PC-9 (cell line): ENCODE measurements around the gene ABHD5. TPM values are rescaled to one million over a fixed set of nuclear protein-coding genes. Genes with fewer than 3 reads are reported as not detected.

Experiments used
- BruUV-seq: library from RNA; stranded (reverse); fragments of 400-500 nt; replicated peaks from 2 replicates; lab custom pipeline; 2021; lab: Mats Ljungman, UMichigan
- CTCF ChIA-PET: fragments of 300-600 bp; sonication (Branson Sonifier 250); formaldehyde crosslinking; loops from one replicate; lab custom pipeline; 2022; ENCODE audit warnings: antibody characterized with exemption; lab: Charles Lee
- POLR2A ChIA-PET: fragments of 300-600 bp; sonication (Branson Sonifier 250); formaldehyde crosslinking; loops from one replicate; lab custom pipeline; 2022; ENCODE audit warnings: antibody characterized with exemption; ENCODE audit not compliant: unreplicated experiment; lab: Charles Lee
- DNase-seq, 2 experiments: peaks; one replicate each; pipeline versions ENCODE4 v3.0.0 to v3.0.0-alpha.2; 2015 to 2022; ENCODE audit warnings: mixed read lengths in 1 of 2
- H2AFZ ChIP-seq: fragments of 200-600 bp; sonication (generic); 2 replicates; pipeline ENCODE4 v1.8.1; 2017; ENCODE audit warnings: antibody characterized with exemption
- H3F3A ChIP-seq: fragments of 200-600 bp; sonication (generic); 2 replicates; pipeline ENCODE4 v1.8.1; 2017; ENCODE audit warnings: antibody characterized with exemption, mild to moderate bottlenecking, low read depth; ENCODE audit not compliant: insufficient read depth
- H3K27ac ChIP-seq: fragments of 200-600 bp; sonication (generic); 2 replicates; pipeline ENCODE4 v1.6.1; 2016; ENCODE audit warnings: mixed run types
- H3K27me3 ChIP-seq: fragments of 200-600 bp; sonication (generic); 2 replicates; pipeline ENCODE4 v1.6.1; 2016; ENCODE audit warnings: low read depth, mixed run types; ENCODE audit not compliant: insufficient read depth
- H3K36me3 ChIP-seq: fragments of 200-600 bp; sonication (generic); 2 replicates; pipeline ENCODE4 v1.6.1; 2016; ENCODE audit warnings: low read depth, mixed run types
- H3K4me1 ChIP-seq: fragments of 200-600 bp; sonication (generic); replicated peaks from 2 replicates; pipeline ENCODE4 v1.6.1; 2016; ENCODE audit warnings: mixed run types; ENCODE audit not compliant: insufficient read depth
- H3K4me2 ChIP-seq: fragments of 200-600 bp; sonication (generic); 2 replicates; pipeline ENCODE4 v1.6.1; 2017; ENCODE audit warnings: mixed run types
- H3K4me3 ChIP-seq: fragments of 200-600 bp; sonication (generic); 2 replicates; pipeline ENCODE4 v1.6.1; 2016; ENCODE audit warnings: mixed run types
- H3K79me2 ChIP-seq: fragments of 200-600 bp; sonication (generic); 2 replicates; pipeline ENCODE4 v1.6.1; 2017; ENCODE audit warnings: low read depth, mixed run types
- H3K9me2 ChIP-seq: fragments of 200-600 bp; sonication (generic); 2 replicates; pipeline ENCODE4 v1.8.1; 2017; ENCODE audit warnings: mild to moderate bottlenecking; ENCODE audit not compliant: insufficient read depth
- H3K9me3 ChIP-seq: fragments of 200-600 bp; sonication (generic); 2 replicates; pipeline ENCODE4 v1.8.1; 2016; ENCODE audit warnings: low read depth; ENCODE audit not compliant: insufficient read depth
- H4K20me1 ChIP-seq: fragments of 200-600 bp; sonication (generic); 2 replicates; pipeline ENCODE4 v1.8.1; 2017; ENCODE audit not compliant: insufficient read depth
- EZH2 ChIP-seq: fragments of 200-600 bp; sonication (generic); IDR thresholded peaks from 2 replicates; pipeline ENCODE4 v1.8.0; 2017; ENCODE audit warnings: antibody characterized with exemption, low read depth
- intact Hi-C: fragments of 100-400 bp; cut with micrococcal nuclease; formaldehyde crosslinking; loops from one replicate; pipeline ENCODE4 v1.10.0; 2022; ENCODE audit not compliant: unreplicated experiment
- total RNA-seq: library from RNA; stranded (reverse); gene quantifications from 2 replicates; pipeline ENCODE4 v1.2.3, GENCODE V29; 2021
- TF ChIP-seq, protein P1 (sequence below): fragments of 200-600 bp; sonication (generic); conservative IDR thresholded peaks from 2 replicates; pipeline ENCODE4 v1.6.1; 2017; ENCODE audit warnings: mixed run types, antibody characterized with exemption, mild to moderate bottlenecking, moderate library complexity

Gene ABHD5
- total RNA-seq, 1 experiment from 2014 or later: 19.9 TPM

DNA sequence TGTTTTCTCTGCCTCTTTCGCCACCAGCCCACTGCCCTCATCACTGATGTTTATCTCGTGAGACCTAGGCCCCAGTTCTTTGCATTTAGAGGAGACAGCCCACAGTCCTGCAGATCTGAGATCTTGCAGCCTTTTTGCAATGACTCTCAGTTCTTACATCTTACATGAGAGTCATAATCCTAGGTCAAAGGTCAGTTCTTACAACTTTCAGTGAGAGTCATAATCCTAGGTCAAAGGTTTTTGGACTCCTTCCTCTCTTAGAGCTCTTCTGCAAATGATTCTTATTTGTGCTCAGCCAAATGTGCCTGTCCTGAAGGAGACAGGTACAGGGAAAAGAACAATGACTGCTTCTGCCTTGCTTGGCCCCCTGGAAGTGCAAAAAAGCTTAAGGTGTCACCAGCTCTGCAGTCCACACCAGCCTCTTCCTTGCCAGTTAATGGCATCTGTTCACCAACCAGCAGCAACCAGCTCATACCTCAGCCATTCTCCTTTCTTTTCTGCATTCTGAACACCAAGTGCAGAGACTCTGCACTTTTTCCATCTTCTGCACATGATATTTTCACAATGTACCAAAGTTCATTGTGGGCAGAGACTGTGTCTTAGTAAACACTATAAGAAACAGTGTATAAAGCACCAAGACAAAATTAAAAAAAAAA is 67.1 kb downstream of the ABHD5 start:
- H4K20me1 ChIP-seq: no peaks in the 10 kb centered on the region
- no peak overlapping the region for H3K27ac ChIP-seq
- no peaks in the 10 kb centered on the region for H3K36me3 ChIP-seq
- no peaks in the 10 kb centered on the region for H3K9me3 ChIP-seq
- CTCF ChIA-PET: interaction anchor here (0.7 kb wide), 1 partner anchor 13 kb away, joined by 3 read pairs; no protein-coding TSS in a partner anchor
- intact Hi-C loops: loop anchor here (2.0 kb wide), 1 partner anchor 67 kb away; the partner anchor contains the start of gene ABHD5
- H3K79me2 ChIP-seq: no peaks in the 10 kb centered on the region
- H3K4me1 ChIP-seq: peaks cover 51% of the 10 kb centered on the region
- DNase-seq: no peak
- no peak overlapping the region for H3K4me3 ChIP-seq
- H3F3A ChIP-seq: peaks cover 29% of the 10 kb centered on the region
- no peaks in the 10 kb centered on the region for H3K27me3 ChIP-seq
- no TSS peak for BruUV-seq
- POLR2A ChIA-PET: no interaction called here
- no peak for TF ChIP-seq EZH2
- TF ChIP-seq, protein P1, sequence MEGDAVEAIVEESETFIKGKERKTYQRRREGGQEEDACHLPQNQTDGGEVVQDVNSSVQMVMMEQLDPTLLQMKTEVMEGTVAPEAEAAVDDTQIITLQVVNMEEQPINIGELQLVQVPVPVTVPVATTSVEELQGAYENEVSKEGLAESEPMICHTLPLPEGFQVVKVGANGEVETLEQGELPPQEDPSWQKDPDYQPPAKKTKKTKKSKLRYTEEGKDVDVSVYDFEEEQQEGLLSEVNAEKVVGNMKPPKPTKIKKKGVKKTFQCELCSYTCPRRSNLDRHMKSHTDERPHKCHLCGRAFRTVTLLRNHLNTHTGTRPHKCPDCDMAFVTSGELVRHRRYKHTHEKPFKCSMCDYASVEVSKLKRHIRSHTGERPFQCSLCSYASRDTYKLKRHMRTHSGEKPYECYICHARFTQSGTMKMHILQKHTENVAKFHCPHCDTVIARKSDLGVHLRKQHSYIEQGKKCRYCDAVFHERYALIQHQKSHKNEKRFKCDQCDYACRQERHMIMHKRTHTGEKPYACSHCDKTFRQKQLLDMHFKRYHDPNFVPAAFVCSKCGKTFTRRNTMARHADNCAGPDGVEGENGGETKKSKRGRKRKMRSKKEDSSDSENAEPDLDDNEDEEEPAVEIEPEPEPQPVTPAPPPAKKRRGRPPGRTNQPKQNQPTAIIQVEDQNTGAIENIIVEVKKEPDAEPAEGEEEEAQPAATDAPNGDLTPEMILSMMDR: no peak
- H3K4me2 ChIP-seq: no peak overlapping the region
- no peaks in the 10 kb centered on the region for H3K9me2 ChIP-seq
- no peak overlapping the region for H2AFZ ChIP-seq

DNA sequence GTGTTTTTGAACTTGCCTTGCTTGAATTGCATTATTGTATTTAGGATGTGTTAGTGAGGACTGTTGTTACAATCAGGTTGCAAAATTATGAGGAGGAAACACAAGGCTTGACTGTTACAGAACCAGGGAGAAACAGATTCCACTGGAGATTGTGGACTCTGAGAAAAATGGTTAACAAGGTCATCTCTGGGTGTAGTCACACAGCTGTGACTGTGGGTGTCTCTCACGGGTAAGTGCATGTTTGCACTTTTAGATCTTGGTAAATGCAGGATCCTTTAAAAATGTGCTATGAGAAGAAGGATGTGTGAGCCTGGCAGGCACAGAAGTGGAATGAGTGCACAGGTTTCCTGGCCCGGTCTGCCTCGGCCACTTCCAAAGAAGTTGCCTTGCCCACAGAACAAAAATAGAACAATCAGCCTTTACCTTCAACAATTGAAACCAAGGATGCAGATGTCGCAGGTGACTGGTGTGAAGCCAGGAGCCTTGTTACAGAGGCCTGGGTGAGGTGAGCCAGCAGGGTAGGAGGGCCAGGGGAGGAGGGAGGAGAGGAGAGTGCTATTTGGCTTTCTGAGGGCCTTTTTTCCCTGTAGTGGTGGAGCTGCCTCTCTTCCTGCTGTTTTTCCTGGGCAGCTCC is 68.0 kb downstream of the ABHD5 start:
- H4K20me1 ChIP-seq: no peaks in the 10 kb centered on the region
- no peaks in the 10 kb centered on the region for H3K9me2 ChIP-seq
- no peaks in the 10 kb centered on the region for H3K9me3 ChIP-seq
- H3K79me2 ChIP-seq: no peaks in the 10 kb centered on the region
- H3F3A ChIP-seq: peaks cover 21% of the 10 kb centered on the region
- no peak overlapping the region for H3K27ac ChIP-seq
- H2AFZ ChIP-seq: no peak overlapping the region
- DNase-seq: no peak
- peaks cover 42% of the 10 kb centered on the region for H3K4me1 ChIP-seq
- BruUV-seq: no TSS peak
- no peaks in the 10 kb centered on the region for H3K27me3 ChIP-seq
- CTCF ChIA-PET: no interaction called here
- no peak overlapping the region for H3K4me3 ChIP-seq
- intact Hi-C loops: loop anchor here (2.0 kb wide), 1 partner anchor 68 kb away; the partner anchor contains the start of gene ABHD5
- POLR2A ChIA-PET: interaction anchor here (0.6 to 0.7 kb wide), 3 partner anchors 14 to 311 kb away, joined by 3 to 14 read pairs (median 4); no protein-coding TSS in a partner anchor
- H3K36me3 ChIP-seq: no peaks in the 10 kb centered on the region
- TF ChIP-seq, protein P1: no peak
- TF ChIP-seq EZH2: no peak
- H3K4me2 ChIP-seq: no peak overlapping the region

DNA sequence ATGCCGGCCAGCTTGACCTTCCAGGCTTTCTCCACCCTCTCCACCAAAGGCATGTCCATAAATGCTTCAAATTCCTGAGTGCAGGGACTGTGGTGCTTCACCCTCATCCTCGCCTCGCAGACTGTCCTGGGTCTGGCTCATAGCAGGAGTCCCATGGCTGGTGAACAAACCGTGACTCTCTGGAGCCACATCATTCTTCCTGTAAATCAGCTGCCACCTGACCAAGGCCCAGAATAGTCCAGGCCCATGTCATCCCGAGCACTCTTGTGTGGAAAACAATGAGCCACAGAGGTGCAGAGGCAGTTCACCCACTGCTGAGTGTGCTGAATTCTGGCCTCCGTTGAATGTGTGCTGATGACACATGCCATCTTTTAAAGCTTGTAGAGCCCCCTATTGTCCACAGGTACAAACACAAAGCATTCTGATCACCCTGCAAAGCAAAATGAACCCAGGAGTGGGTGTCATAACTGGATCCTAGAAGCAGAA is 68.6 kb downstream of the ABHD5 start:
- intact Hi-C loops: loop anchor here (2.0 kb wide), 1 partner anchor 69 kb away; the partner anchor contains the start of gene ABHD5
- Histone ChIP-seq H3K4me3 (no peak overlapping the region), H3K4me1 (peaks cover 36% of the 10 kb centered on the region), H3K9me2 (no peaks in the 10 kb centered on the region), H3K4me2 (no peak overlapping the region), H4K20me1 (no peaks in the 10 kb centered on the region), H2AFZ (no peak overlapping the region), H3K79me2 (no peaks in the 10 kb centered on the region), H3K36me3 (no peaks in the 10 kb centered on the region), H3K9me3 (no peaks in the 10 kb centered on the region), H3F3A (peaks cover 16% of the 10 kb centered on the region), H3K27ac (no peak overlapping the region), H3K27me3 (no peaks in the 10 kb centered on the region)
- no peak for TF ChIP-seq EZH2
- TF ChIP-seq, protein P1: no peak; the same call in 1 of the 2 replicates
- POLR2A ChIA-PET: interaction anchor here (0.6 to 0.7 kb wide), 4 partner anchors 14 to 310 kb away, joined by 3 to 14 read pairs (median 4); no protein-coding TSS in a partner anchor
- peak; percentile 52 to 60 for DNase-seq
- BruUV-seq: no TSS peak
- CTCF ChIA-PET: no interaction called here
